Fibroblast of the aortic adventitia (primary cell): ENCODE results near the gene OOSP2. TPM values are rescaled to one million over a fixed set of nuclear protein-coding genes. Genes with fewer than 3 reads are reported as not detected.

Experiments used
- DNase-seq: peaks from one replicate; pipeline ENCODE4 v3.0.0-alpha.2; 2010; ENCODE audit warnings: low read depth
- H3K4me3 ChIP-seq: 2 replicates; pipeline ENCODE4 v1.5.1; 2011; ENCODE audit warnings: low read depth, mild to moderate bottlenecking, control low read depth, low read length, moderate library complexity
- CTCF ChIP-seq: IDR thresholded peaks from 2 replicates; pipeline ENCODE4 v1.5.1; 2011; ENCODE audit warnings: mild to moderate bottlenecking, low read length, control low read depth, inconsistent platforms; ENCODE audit not compliant: insufficient read depth
- total RNA-seq: library from RNA; depleted of rRNA; stranded (reverse); fragments of >200 nt; gene quantifications from 2 replicates; pipeline ENCODE4 v1.2.3, GENCODE V29; 2012; ENCODE audit warnings: low replicate concordance

The OOSP2 gene
- not detected in 2 replicates for total RNA-seq

- DNase-seq, result no peak
- H3K4me3 ChIP-seq, result no peak within 1 kb of the TSS
- no peak for TF ChIP-seq CTCF
Measured at GRCh38 chr11:60040109-60040508, at the start of gene OOSP2. Gene OOSP2 (plus strand): TSS chr11:60040409. CDS start chr11:60040460, 51 bp downstream.

GRCh38 chr11:59990421-59990820, 49.8 kb upstream of the OOSP2 start:
- no peak overlapping the region for H3K4me3 ChIP-seq
- TF ChIP-seq CTCF, result no peak
- DNase-seq, result no peak

GRCh38 chr11:59992425-59992824, 47.8 kb upstream of the OOSP2 start:
- H3K4me3 ChIP-seq, result no peak overlapping the region
- no peak for DNase-seq
- TF ChIP-seq CTCF, result no peak

GRCh38 chr11:59997800-59998199, 42.4 kb upstream of the OOSP2 start:
- DNase-seq, result no peak
- no peak overlapping the region for H3K4me3 ChIP-seq
- no peak for TF ChIP-seq CTCF

GRCh38 chr11:59999691-60000090, 40.5 kb upstream of the OOSP2 start:
- no peak overlapping the region for H3K4me3 ChIP-seq
- DNase-seq, result no peak
- no peak for TF ChIP-seq CTCF

GRCh38 chr11:60003729-60004128, 36.5 kb upstream of the OOSP2 start:
- no peak overlapping the region for H3K4me3 ChIP-seq
- no peak for TF ChIP-seq CTCF
- DNase-seq, result no peak

GRCh38 chr11:60005360-60005759, 34.8 kb upstream of the OOSP2 start:
- TF ChIP-seq CTCF, result no peak
- no peak overlapping the region for H3K4me3 ChIP-seq
- no peak for DNase-seq
